ENCODE measurements around the gene TEDDM1.

TEDDM1 gene

DNA sequence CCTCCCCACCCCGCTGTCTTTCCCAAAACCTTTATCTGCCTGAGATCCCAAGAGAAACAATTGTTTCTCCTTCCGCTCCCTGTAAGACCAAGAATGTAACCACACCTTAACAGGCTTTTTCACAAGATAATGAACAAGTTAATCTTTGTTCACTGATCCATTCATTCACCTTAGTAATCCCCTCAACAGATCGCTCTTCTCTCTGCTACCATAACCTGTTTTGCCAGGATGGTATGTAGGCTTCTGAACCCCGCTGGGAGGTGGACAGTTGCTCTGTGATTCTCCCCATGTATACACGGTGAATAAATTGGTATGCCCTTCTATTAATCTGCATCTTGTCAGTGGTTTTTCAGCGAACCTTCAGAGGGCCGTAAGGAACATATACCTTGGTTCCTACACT is 30.8 kb upstream of the TEDDM1 start:
- FAIRE-seq (no peak), DNase-seq (ENCODE audit: insufficient read length, low spot score) (no peak)
- no peak for TF ChIP-seq POLR2A (IDR thresholded peaks at IDR 0.05; ENCODE audit: low read depth, low read length)
- TF ChIP-seq PAX5 (IDR thresholded peaks at IDR 0.05; ENCODE audit: insufficient read depth, low read length, severe bottlenecking): no peak
- TF ChIP-seq TAF1 (IDR thresholded peaks at IDR 0.05; ENCODE audit: low read depth, low read length): no peak
- TF ChIP-seq POLR2AphosphoS5 (IDR thresholded peaks at IDR 0.05; ENCODE audit: low read depth, low read length): no peak
- no peak for TF ChIP-seq SPI1 (IDR thresholded peaks at IDR 0.05; ENCODE audit: low read depth, low read length)
- TF ChIP-seq POU2F2 (IDR thresholded peaks at IDR 0.05; ENCODE audit: low read depth, low read length): no peak

DNA sequence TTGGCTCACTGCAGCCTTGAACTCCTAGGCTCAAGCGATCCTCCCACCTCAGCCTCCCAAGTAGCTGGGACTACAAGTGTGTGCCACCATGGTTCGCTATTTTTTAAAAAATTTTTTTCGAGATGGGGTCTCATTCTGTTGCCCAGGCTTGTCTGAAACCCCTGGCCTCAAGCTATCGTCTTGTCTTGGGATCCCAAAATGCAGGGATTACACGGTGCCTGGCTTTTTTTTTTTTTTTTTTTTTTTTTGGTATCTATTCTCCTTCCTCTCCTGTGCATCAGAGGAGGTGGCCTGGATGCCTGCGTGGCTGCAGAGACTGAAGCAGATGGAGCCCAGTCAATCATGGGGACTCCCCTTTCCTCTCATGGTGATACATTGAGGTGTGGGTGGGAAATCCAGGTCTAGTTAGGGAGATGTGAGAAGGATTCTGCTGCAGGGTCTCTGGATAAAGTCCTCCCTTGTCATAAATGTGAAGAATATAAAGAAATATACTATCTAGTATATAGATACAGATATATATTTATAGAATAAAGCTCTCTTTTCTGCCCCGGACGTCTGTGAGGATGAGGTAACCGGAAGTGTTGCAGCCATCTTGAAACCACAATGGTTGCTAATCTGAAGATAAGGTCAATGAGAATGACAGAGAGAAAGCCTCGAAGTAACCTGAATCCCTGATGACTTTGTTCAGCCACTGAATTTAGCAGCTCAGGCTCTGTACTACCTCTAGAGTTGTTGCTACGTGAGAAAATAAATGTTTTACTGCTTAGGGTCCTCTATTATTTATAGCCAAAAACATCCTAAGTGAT is 30.0 kb upstream of the TEDDM1 start:
- DNase-seq (ENCODE audit: insufficient read length, low spot score) (no peak), FAIRE-seq (no peak)
- TF ChIP-seq POLR2AphosphoS5 (IDR thresholded peaks at IDR 0.05; ENCODE audit: low read depth, low read length) (no peak), SPI1 (IDR thresholded peaks at IDR 0.05; ENCODE audit: low read depth, low read length) (no peak), POU2F2 (IDR thresholded peaks at IDR 0.05; ENCODE audit: low read depth, low read length) (no peak), TAF1 (IDR thresholded peaks at IDR 0.05; ENCODE audit: low read depth, low read length) (no peak), POLR2A (IDR thresholded peaks at IDR 0.05; ENCODE audit: low read depth, low read length) (no peak), PAX5 (IDR thresholded peaks at IDR 0.05; ENCODE audit: insufficient read depth, low read length, severe bottlenecking) (no peak)

DNA sequence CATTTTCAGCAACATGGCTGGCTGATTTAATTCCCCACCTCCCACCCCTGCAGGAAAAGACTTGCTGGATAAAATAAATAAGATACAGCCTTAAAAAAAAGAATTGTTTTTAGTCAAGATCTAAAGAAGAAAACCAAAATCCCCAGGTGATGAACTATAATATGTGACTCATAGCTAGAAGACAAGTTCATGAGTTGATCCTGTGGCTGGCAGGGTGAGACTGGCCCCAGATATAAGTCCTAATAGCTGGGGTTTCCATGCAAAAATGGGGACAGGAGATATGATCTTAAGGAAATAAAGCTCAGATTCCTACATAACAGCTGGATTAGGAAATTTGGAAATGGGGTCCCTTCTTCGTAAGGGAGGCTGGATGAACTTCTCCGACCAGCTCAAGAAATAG is 27.6 kb upstream of the TEDDM1 start:
- FAIRE-seq (no peak), DNase-seq (ENCODE audit: insufficient read length, low spot score) (no peak)
- no peak for TF ChIP-seq SPI1 (IDR thresholded peaks at IDR 0.05; ENCODE audit: low read depth, low read length)
- no peak for TF ChIP-seq PAX5 (IDR thresholded peaks at IDR 0.05; ENCODE audit: insufficient read depth, low read length, severe bottlenecking)
- no peak for TF ChIP-seq POLR2AphosphoS5 (IDR thresholded peaks at IDR 0.05; ENCODE audit: low read depth, low read length)
- no peak for TF ChIP-seq POLR2A (IDR thresholded peaks at IDR 0.05; ENCODE audit: low read depth, low read length)
- no peak for TF ChIP-seq POU2F2 (IDR thresholded peaks at IDR 0.05; ENCODE audit: low read depth, low read length)
- no peak for TF ChIP-seq TAF1 (IDR thresholded peaks at IDR 0.05; ENCODE audit: low read depth, low read length)

DNA sequence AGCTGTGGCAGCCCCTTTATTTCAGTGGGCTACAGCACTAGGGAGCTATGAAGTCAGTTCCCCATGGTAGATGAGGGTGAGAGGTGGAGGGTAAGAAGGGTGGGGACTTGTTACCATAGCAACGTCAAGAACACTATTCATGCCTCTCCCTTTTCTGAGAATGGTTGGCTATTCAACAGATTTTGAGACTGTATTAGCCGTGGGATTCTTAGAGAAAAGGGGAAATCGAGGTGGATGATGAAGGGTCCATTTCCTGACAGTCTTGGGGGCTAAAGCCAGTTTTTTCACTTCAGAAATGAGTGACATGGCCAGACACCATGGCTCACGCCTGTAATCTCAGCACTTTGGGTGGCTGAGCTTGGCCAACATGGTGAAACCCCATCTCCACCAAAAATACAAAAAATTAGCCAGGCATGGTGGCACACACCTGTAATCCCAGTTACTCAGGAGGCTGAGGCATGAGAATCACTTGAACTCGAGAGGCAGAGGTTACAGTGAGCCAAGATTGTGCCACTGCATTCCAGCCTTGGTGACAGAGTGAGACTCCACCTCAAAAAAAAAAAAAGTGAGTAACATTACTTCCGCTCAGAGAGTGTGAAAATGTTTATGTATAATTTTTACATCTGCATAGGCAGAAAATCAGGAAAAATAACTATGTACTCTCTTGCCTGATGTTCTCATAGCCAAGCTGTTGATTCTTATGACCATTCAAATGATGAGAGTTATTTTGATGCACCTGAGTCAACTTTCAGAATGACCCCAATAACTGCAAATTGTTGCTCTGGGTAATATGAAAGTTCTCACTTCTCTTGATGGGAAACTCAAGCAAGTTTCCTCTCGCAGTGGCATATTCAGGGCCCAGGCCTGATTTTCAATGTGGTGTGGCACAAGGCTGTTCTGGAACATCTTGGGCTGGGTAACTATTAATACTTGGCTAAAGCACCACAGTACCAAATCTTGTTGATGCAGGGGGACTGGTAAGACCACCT is 26.3 kb upstream of the TEDDM1 start:
- peak; percentile 87 for TF ChIP-seq SPI1 (IDR thresholded peaks at IDR 0.05; ENCODE audit: low read depth, low read length)
- TF ChIP-seq POU2F2 (IDR thresholded peaks at IDR 0.05; ENCODE audit: low read depth, low read length): no peak
- no peak for TF ChIP-seq PAX5 (IDR thresholded peaks at IDR 0.05; ENCODE audit: insufficient read depth, low read length, severe bottlenecking)
- DNase-seq (ENCODE audit: insufficient read length, low spot score) (no peak), FAIRE-seq (peak; percentile 94)

DNA sequence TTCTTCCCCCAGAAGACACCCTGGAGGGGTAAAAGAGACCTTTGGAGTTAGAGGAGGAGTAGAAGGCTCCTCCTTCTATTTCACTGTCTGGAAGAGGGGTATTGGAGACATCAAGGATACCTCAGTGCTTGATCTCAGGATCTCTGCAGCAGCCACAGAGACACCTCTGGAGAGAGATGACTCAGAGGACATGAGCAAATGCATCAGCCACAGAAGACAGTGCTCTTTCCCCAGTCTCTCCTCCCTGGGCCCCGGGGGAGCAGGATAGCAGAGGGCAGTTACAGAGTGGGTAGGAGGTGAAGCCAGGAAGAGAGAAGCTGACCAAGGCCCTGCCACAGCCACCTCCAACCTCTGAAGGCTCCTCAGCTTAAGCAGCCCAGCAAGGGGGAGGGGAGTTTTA is 15.3 kb upstream of the TEDDM1 start:
- DNase-seq (ENCODE audit: insufficient read length, low spot score) (no peak), FAIRE-seq (no peak)
- no peak for TF ChIP-seq POU2F2 (IDR thresholded peaks at IDR 0.05; ENCODE audit: low read depth, low read length)
- no peak for TF ChIP-seq PAX5 (IDR thresholded peaks at IDR 0.05; ENCODE audit: insufficient read depth, low read length, severe bottlenecking)
- TF ChIP-seq POLR2AphosphoS5 (IDR thresholded peaks at IDR 0.05; ENCODE audit: low read depth, low read length): no peak
- no peak for TF ChIP-seq SPI1 (IDR thresholded peaks at IDR 0.05; ENCODE audit: low read depth, low read length)

DNA sequence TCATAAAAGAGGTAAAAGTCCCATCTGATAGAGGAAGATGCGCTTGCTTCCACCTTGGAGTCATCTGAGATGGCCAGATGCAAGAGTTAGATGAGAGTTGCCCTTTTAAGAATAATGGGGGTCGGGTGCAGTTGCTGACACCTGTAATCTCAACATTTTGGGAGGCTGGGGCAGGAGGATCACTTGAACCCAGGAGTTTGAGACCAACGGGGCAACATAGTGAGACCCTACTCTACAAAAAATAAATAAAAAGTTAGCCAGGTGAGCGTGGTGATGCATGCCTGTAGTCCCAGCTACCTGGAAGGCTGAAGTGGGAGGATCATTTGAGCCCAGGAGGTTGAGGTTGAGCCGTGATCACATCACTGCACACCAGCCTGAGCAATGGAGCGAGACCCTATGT is 13.5 kb upstream of the TEDDM1 start:
- TF ChIP-seq SPI1 (IDR thresholded peaks at IDR 0.05; ENCODE audit: low read depth, low read length) (no peak), POU2F2 (IDR thresholded peaks at IDR 0.05; ENCODE audit: low read depth, low read length) (no peak), PAX5 (IDR thresholded peaks at IDR 0.05; ENCODE audit: insufficient read depth, low read length, severe bottlenecking) (no peak), POLR2AphosphoS5 (IDR thresholded peaks at IDR 0.05; ENCODE audit: low read depth, low read length) (no peak), POLR2A (IDR thresholded peaks at IDR 0.05; ENCODE audit: low read depth, low read length) (no peak), TAF1 (IDR thresholded peaks at IDR 0.05; ENCODE audit: low read depth, low read length) (no peak)
- DNase-seq (ENCODE audit: insufficient read length, low spot score): no peak
- FAIRE-seq: no peak

DNA sequence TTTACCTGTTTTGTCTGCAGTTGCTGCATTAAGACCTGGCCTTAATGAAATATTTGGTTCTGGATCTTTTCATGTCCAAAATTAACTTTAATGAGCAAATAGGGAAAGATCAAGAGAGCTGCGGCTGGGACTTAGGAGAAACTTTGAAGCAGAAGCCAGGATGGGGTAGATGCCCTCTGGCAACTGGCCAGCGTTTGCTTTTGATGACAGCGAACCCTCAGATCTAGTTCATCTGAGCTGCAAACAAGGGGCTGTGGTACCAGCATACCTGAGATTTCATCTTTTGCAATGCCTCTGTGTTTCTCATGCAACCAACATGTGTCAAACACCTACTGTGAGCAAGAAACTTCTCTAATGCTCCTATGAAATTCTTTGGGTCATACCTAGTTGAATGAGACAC is 13.0 kb upstream of the TEDDM1 start:
- no peak for DNase-seq (ENCODE audit: insufficient read length, low spot score)
- FAIRE-seq: no peak
- TF ChIP-seq TAF1 (IDR thresholded peaks at IDR 0.05; ENCODE audit: low read depth, low read length) (no peak), PAX5 (IDR thresholded peaks at IDR 0.05; ENCODE audit: insufficient read depth, low read length, severe bottlenecking) (no peak), POLR2A (IDR thresholded peaks at IDR 0.05; ENCODE audit: low read depth, low read length) (no peak)

DNA sequence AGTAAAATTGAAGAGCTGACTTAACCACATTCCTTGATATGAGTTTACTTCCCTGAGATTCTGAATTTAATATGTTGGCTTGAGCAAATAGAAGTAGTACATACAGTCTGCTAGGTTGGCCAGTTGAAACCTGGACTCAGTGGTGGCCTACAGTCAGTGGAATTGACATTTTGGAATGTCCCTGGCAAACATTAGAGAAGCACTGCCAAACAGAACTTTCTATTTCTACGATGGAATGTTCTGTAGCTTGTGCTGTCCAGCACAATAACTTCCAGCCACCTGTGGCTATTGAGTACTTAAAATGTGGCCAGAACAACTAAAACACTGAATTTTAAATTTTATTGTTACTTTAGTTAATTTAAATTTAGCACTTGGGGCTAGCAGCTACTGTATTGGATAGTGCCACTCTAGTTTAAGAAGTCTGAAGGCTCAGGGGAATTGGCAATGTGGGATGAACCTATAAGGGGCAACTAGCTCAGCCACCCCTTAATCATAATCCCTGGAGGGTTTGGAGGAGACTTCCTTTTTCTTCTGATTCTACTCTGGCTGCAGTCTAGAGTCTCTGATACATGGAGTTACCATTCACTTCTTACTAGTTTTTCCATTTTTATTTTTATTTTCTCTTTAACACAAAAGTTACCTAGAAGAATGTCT is 10.3 kb upstream of the TEDDM1 start:
- FAIRE-seq (no peak), DNase-seq (ENCODE audit: insufficient read length, low spot score) (no peak)
- TF ChIP-seq POU2F2 (IDR thresholded peaks at IDR 0.05; ENCODE audit: low read depth, low read length): no peak
- TF ChIP-seq PAX5 (IDR thresholded peaks at IDR 0.05; ENCODE audit: insufficient read depth, low read length, severe bottlenecking): no peak
- no peak for TF ChIP-seq POLR2AphosphoS5 (IDR thresholded peaks at IDR 0.05; ENCODE audit: low read depth, low read length)
- no peak for TF ChIP-seq POLR2A (IDR thresholded peaks at IDR 0.05; ENCODE audit: low read depth, low read length)
- no peak for TF ChIP-seq SPI1 (IDR thresholded peaks at IDR 0.05; ENCODE audit: low read depth, low read length)
- TF ChIP-seq TAF1 (IDR thresholded peaks at IDR 0.05; ENCODE audit: low read depth, low read length): no peak

DNA sequence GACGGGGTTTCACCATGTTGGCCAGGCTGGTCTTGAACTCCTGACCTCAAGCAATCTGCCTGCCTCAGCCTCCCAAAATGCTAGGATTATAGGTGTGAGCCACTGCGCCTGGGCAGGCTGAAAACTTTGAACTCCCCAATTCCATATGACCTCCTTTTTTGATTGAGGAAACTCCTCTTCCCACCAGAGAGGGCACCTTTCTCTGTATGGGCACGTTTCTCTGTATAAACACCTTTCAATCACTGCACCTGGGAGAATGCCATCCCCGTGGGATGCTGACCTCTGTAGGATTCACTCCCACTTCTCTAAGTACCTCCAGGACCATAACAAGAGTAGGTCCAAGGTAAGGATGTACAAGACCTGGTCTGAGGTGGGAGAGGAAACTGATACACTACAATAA is 9.7 kb upstream of the TEDDM1 start:
- FAIRE-seq: no peak
- no peak for DNase-seq (ENCODE audit: insufficient read length, low spot score)
- TF ChIP-seq POU2F2 (IDR thresholded peaks at IDR 0.05; ENCODE audit: low read depth, low read length): no peak
- TF ChIP-seq PAX5 (IDR thresholded peaks at IDR 0.05; ENCODE audit: insufficient read depth, low read length, severe bottlenecking): no peak
- no peak for TF ChIP-seq POLR2A (IDR thresholded peaks at IDR 0.05; ENCODE audit: low read depth, low read length)
- no peak for TF ChIP-seq TAF1 (IDR thresholded peaks at IDR 0.05; ENCODE audit: low read depth, low read length)
- no peak for TF ChIP-seq POLR2AphosphoS5 (IDR thresholded peaks at IDR 0.05; ENCODE audit: low read depth, low read length)
- no peak for TF ChIP-seq SPI1 (IDR thresholded peaks at IDR 0.05; ENCODE audit: low read depth, low read length)
